Measurements from ENCODE around the gene ABHD11.
"Not testable (repeated sequence)": the region's sequence is repeated elsewhere in the genome, so short reads cannot be mapped to it uniquely, and the experiment has no call there.

Gene ABHD11

GRCh38 chr7:73718905-73719805 lies 19.4 kb downstream of the ABHD11 start, which contains the start of gene STX1A:
STX1A (minus strand) TSS chr7:73719669; CDS start chr7:73719631, 38 bp downstream.
- no peak for DNase-seq (ENCODE audit: low read depth)

- DNase-seq (ENCODE audit: low read depth), result no peak
Measured at GRCh38 chr7:73718438-73718881, 20.1 kb downstream of the ABHD11 start.

GRCh38 chr7:73717991-73718405 lies 20.6 kb downstream of the ABHD11 start:
- peak; percentile 91 for DNase-seq (ENCODE audit: low read depth)

GRCh38 chr7:73717025-73717807 lies 21.4 kb downstream of the ABHD11 start:
- no peak for DNase-seq (ENCODE audit: low read depth)

GRCh38 chr7:73716318-73716890 lies 22.2 kb downstream of the ABHD11 start:
- DNase-seq (ENCODE audit: low read depth), result no peak

GRCh38 chr7:73715648-73716317 lies 22.8 kb downstream of the ABHD11 start:
- peak; percentile 97 for DNase-seq (ENCODE audit: low read depth)

- not testable (repeated sequence) for DNase-seq (ENCODE audit: low read depth)
Measured at GRCh38 chr7:73713319-73713718, 25.3 kb downstream of the ABHD11 start.

GRCh38 chr7:73712773-73713172 lies 25.8 kb downstream of the ABHD11 start:
- DNase-seq (ENCODE audit: low read depth), result no peak

- DNase-seq (ENCODE audit: low read depth), result no peak
Measured at GRCh38 chr7:73708961-73709549, 29.5 kb downstream of the ABHD11 start.

- no peak for DNase-seq (ENCODE audit: low read depth)
Measured at GRCh38 chr7:73707045-73707631, 31.5 kb downstream of the ABHD11 start.

GRCh38 chr7:73706126-73707044 lies 32.2 kb downstream of the ABHD11 start:
- no peak for DNase-seq (ENCODE audit: low read depth)

GRCh38 chr7:73705551-73705920 lies 33.1 kb downstream of the ABHD11 start:
- DNase-seq (ENCODE audit: low read depth), result no peak

GRCh38 chr7:73704640-73705550 lies 33.7 kb downstream of the ABHD11 start:
- DNase-seq (ENCODE audit: low read depth), result no peak

- no peak for DNase-seq (ENCODE audit: low read depth)
Measured at GRCh38 chr7:73703757-73704639, 34.6 kb downstream of the ABHD11 start.

- no peak for DNase-seq (ENCODE audit: low read depth)
Measured at GRCh38 chr7:73703225-73703624, 35.4 kb downstream of the ABHD11 start.

GRCh38 chr7:73702665-73703064 lies 35.9 kb downstream of the ABHD11 start:
- DNase-seq (ENCODE audit: low read depth), result no peak

GRCh38 chr7:73702226-73702625 lies 36.4 kb downstream of the ABHD11 start:
- DNase-seq (ENCODE audit: low read depth), result no peak

Measured in HS-5 (cell line).